Lower lobe of right lung (tissue), 2 donors: ENCODE measurements around the gene OR52B2. TPM values are rescaled to one million over a fixed set of nuclear protein-coding genes. Genes with fewer than 3 reads are reported as not detected.

ENCODE experiments used
- ATAC-seq, 2 donors: fragments of 200-7000 bp; cut with Tn5 transposase; one replicate each; pipeline ENCODE4 v1.9.1; 2020 to 2022; ENCODE audit warnings: mild to moderate bottlenecking in 2 of 2, moderate library complexity in 2 of 2
- DNase-seq: peaks from one replicate; pipeline ENCODE4 v3.0.0-alpha.2; 2020
- H3K27ac ChIP-seq: fragments of 200-600 bp; one replicate; pipeline ENCODE4 v1.8.0; 2022
- H3K27me3 ChIP-seq: fragments of 200-600 bp; one replicate; pipeline ENCODE4 v1.8.0; 2022; ENCODE audit warnings: low read depth
- H3K36me3 ChIP-seq: fragments of 200-600 bp; one replicate; pipeline ENCODE4 v1.8.0; 2022; ENCODE audit warnings: mild to moderate bottlenecking
- H3K4me1 ChIP-seq: fragments of 200-600 bp; one replicate; pipeline ENCODE4 v1.8.0; 2022
- H3K4me3 ChIP-seq: fragments of 200-600 bp; one replicate; pipeline ENCODE4 v1.8.0; 2022; ENCODE audit warnings: mild to moderate bottlenecking
- H3K9me3 ChIP-seq: fragments of 200-600 bp; one replicate; pipeline ENCODE4 v1.8.0; 2022
- CTCF ChIP-seq: fragments of 200-600 bp; IDR thresholded peaks from one replicate; pipeline ENCODE4 v1.8.0; 2022; ENCODE audit warnings: antibody characterized with exemption, mild to moderate bottlenecking
- intact Hi-C: fragments of 100-400 bp; cut with DNase I; formaldehyde crosslinking; loops from one replicate; pipeline ENCODE4 v1.11.0; 2022
- total RNA-seq: library from RNA; stranded (reverse); fragmentation: NEBNext Ultra II Directional; extraction: Animal tissue kit (Norgen Biotek cat#: 25700); gene quantifications from one replicate; pipeline ENCODE4 v1.2.1, GENCODE V29; 2021
- donor health status: DM: no; HTN: yes; CAD: no; lungs with severe emphysema.

OR52B2 gene
- total RNA-seq, 1 donor from 2014 or later = not detected

- H3K36me3 ChIP-seq = no peaks in the 10 kb centered on the region
- ATAC-seq = no peak
- intact Hi-C loops = no loop called here
Measured at GRCh38 chr11:6197466-6198200, 27.5 kb upstream of the OR52B2 start.

GRCh38 chr11:6196396-6196795 lies 26.3 kb upstream of the OR52B2 start:
- no peak for ATAC-seq
- intact Hi-C loops = no loop called here
- H3K4me1 ChIP-seq = no peaks in the 10 kb centered on the region
- no peak overlapping the region for H3K27ac ChIP-seq
- DNase-seq = no peak
- no peak overlapping the region for H3K4me3 ChIP-seq
- H3K9me3 ChIP-seq = no peaks in the 10 kb centered on the region
- TF ChIP-seq CTCF = no peak
- no peaks in the 10 kb centered on the region for H3K27me3 ChIP-seq
- no peaks in the 10 kb centered on the region for H3K36me3 ChIP-seq

More at GRCh38 chr11:6197466-6198200, 27.5 kb upstream of the OR52B2 start:
- TF ChIP-seq CTCF = no peak
- no peak for DNase-seq
- no peaks in the 10 kb centered on the region for H3K9me3 ChIP-seq
- no peak overlapping the region for H3K27ac ChIP-seq
- no peaks in the 10 kb centered on the region for H3K4me1 ChIP-seq
- no peaks in the 10 kb centered on the region for H3K27me3 ChIP-seq
- no peak overlapping the region for H3K4me3 ChIP-seq

GRCh38 chr11:6194065-6194581 lies 24.0 kb upstream of the OR52B2 start:
- Histone ChIP-seq H3K4me3 (no peak overlapping the region), H3K9me3 (no peaks in the 10 kb centered on the region), H3K27ac (no peak overlapping the region), H3K4me1 (no peaks in the 10 kb centered on the region), H3K27me3 (no peaks in the 10 kb centered on the region), H3K36me3 (no peaks in the 10 kb centered on the region)
- DNase-seq = no peak
- intact Hi-C loops = no loop called here
- TF ChIP-seq CTCF = no peak
- peak in 1 of 2 donors; percentile 63 for ATAC-seq

GRCh38 chr11:6191742-6192141 lies 21.6 kb upstream of the OR52B2 start:
- intact Hi-C loops = no loop called here
- no peak for DNase-seq
- Histone ChIP-seq H3K27ac (no peak overlapping the region), H3K4me1 (no peaks in the 10 kb centered on the region), H3K4me3 (no peak overlapping the region), H3K9me3 (no peaks in the 10 kb centered on the region), H3K27me3 (no peaks in the 10 kb centered on the region), H3K36me3 (no peaks in the 10 kb centered on the region)
- ATAC-seq = peak; percentile 21 to 64
- no peak for TF ChIP-seq CTCF

- H3K4me1 ChIP-seq = no peaks in the 10 kb centered on the region
- intact Hi-C loops = no loop called here
Measured at GRCh38 chr11:6175440-6175839, 5.3 kb upstream of the OR52B2 start.

More at GRCh38 chr11:6175440-6175839, 5.3 kb upstream of the OR52B2 start:
- DNase-seq (no peak), ATAC-seq (no peak)
- Histone ChIP-seq H3K4me3 (no peak overlapping the region), H3K9me3 (no peaks in the 10 kb centered on the region), H3K36me3 (no peaks in the 10 kb centered on the region), H3K27ac (no peak overlapping the region), H3K27me3 (no peaks in the 10 kb centered on the region)
- TF ChIP-seq CTCF = no peak
